ENCODE data around the gene COL20A1. TPM values are rescaled to one million over a fixed set of nuclear protein-coding genes. Genes with fewer than 3 reads are reported as not detected.

Gene COL20A1
- total and polyA plus RNA-seq, 2 of the 13 experiments (the other 11 are each of a cell fraction or from before 2014, with no cell fraction given), result not detected

DNA sequence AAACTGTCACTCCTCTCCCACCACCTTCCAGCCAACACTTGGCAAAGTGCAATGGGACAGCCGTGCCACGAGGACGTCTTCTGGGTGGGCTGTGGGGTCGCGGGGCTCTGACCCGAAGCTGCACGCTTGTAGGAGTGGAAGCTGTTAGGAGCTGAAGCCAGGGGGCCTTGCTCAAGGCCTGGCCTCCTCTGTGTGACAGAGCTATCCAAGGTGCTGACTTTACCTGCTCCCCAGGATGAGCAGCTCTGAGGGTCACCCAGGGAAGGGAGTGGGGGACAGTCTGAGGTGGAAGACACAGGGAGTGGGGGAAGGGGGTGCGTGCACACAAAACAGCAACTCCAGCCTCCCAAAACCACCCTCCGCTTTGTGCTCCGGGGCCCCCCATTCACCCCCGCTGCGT lies 85.6 kb downstream of the COL20A1 start (continued):
- TF ChIP-seq ZNF580 (CRISPR knock-in tag; IDR thresholded peaks at IDR 0.05; ENCODE audit: borderline replicate concordance, low read depth) (0 out of 2 replicates have a peak, but pooled peaks have one; percentile 47), GABPB1 (CRISPR knock-in tag; IDR thresholded peaks at IDR 0.05) (no peak), MATR3 (CRISPR knock-in tag; IDR thresholded peaks at IDR 0.05) (no peak), HBP1 (CRISPR knock-in tag; IDR thresholded peaks at IDR 0.05; ENCODE audit: low read depth) (0 out of 2 replicates have a peak, but pooled peaks have one; percentile 62), SALL1 (CRISPR knock-in tag; IDR thresholded peaks at IDR 0.05) (peak; percentile 70), ZNF841 (CRISPR knock-in tag; IDR thresholded peaks at IDR 0.05; ENCODE audit: borderline replicate concordance) (no peak), TFE3 (CRISPR knock-in tag; IDR thresholded peaks at IDR 0.05) (peak; percentile 56), KLF16 (CRISPR knock-in tag; IDR thresholded peaks at IDR 0.05) (0 out of 4 replicates have a peak, but pooled peaks of 1 of the 2 experiments have one; percentile 44), ZNF501 (CRISPR knock-in tag; IDR thresholded peaks at IDR 0.05) (no peak), ZBTB3 (CRISPR knock-in tag; IDR thresholded peaks at IDR 0.05; ENCODE audit: borderline replicate concordance, low read depth) (no peak), ZSCAN21 (CRISPR knock-in tag; IDR thresholded peaks at IDR 0.05; ENCODE audit: borderline replicate concordance) (peak; percentile 68; the same call in 1 of the 2 replicates), REST (IDR thresholded peaks at IDR 0.05; ENCODE audit: borderline replicate concordance in 1 of 2, low read depth in 1 of 2, low read length in 2 of 2) (peak; percentile 93 to 96), IRF2 (CRISPR knock-in tag; IDR thresholded peaks at IDR 0.05) (peak; percentile 37; the same call in 1 of the 2 replicates)
- TF ChIP-seq, protein P1, sequence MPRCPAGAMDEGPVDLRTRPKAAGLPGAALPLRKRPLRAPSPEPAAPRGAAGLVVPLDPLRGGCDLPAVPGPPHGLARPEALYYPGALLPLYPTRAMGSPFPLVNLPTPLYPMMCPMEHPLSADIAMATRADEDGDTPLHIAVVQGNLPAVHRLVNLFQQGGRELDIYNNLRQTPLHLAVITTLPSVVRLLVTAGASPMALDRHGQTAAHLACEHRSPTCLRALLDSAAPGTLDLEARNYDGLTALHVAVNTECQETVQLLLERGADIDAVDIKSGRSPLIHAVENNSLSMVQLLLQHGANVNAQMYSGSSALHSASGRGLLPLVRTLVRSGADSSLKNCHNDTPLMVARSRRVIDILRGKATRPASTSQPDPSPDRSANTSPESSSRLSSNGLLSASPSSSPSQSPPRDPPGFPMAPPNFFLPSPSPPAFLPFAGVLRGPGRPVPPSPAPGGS (CRISPR knock-in tag; IDR thresholded peaks at IDR 0.05), result 0 out of 2 replicates have a peak, but pooled peaks have one; percentile 55
- TF ChIP-seq, protein P2, sequence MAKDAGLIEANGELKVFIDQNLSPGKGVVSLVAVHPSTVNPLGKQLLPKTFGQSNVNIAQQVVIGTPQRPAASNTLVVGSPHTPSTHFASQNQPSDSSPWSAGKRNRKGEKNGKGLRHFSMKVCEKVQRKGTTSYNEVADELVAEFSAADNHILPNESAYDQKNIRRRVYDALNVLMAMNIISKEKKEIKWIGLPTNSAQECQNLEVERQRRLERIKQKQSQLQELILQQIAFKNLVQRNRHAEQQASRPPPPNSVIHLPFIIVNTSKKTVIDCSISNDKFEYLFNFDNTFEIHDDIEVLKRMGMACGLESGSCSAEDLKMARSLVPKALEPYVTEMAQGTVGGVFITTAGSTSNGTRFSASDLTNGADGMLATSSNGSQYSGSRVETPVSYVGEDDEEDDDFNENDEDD (CRISPR knock-in tag; IDR thresholded peaks at IDR 0.05; ENCODE audit: borderline replicate concordance), result no peak
- TF ChIP-seq, protein P3, sequence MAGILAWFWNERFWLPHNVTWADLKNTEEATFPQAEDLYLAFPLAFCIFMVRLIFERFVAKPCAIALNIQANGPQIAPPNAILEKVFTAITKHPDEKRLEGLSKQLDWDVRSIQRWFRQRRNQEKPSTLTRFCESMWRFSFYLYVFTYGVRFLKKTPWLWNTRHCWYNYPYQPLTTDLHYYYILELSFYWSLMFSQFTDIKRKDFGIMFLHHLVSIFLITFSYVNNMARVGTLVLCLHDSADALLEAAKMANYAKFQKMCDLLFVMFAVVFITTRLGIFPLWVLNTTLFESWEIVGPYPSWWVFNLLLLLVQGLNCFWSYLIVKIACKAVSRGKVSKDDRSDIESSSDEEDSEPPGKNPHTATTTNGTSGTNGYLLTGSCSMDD (CRISPR knock-in tag; IDR thresholded peaks at IDR 0.05), result no peak
- TF ChIP-seq, protein P4, sequence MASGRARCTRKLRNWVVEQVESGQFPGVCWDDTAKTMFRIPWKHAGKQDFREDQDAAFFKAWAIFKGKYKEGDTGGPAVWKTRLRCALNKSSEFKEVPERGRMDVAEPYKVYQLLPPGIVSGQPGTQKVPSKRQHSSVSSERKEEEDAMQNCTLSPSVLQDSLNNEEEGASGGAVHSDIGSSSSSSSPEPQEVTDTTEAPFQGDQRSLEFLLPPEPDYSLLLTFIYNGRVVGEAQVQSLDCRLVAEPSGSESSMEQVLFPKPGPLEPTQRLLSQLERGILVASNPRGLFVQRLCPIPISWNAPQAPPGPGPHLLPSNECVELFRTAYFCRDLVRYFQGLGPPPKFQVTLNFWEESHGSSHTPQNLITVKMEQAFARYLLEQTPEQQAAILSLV (CRISPR knock-in tag; IDR thresholded peaks at IDR 0.05; ENCODE audit: borderline replicate concordance), result 0 out of 2 replicates have a peak, but pooled peaks have one; percentile 51
